SK-N-SH (cell line): ENCODE results near the gene BNC2. TPM values are rescaled to one million over a fixed set of nuclear protein-coding genes. Genes with fewer than 3 reads are reported as not detected.

Source experiments
- CTCF ChIA-PET: fragments of 300-600, 350-600 bp; formaldehyde crosslinking; extraction: SDS; loops from one replicate; lab custom pipeline; 2021; lab: Yijun Ruan, JAX
- POLR2A ChIA-PET: fragments of 350-600 bp; sonication (Branson Sonifier 250); formaldehyde crosslinking; extraction: SDS; loops from one replicate; lab custom pipeline; 2020; ENCODE audit warnings: antibody characterized with exemption, inconsistent platforms; lab: Yijun Ruan, JAX
- DNase-seq: peaks from one replicate; pipeline ENCODE4 v3.0.0; 2012
- H2AFZ ChIP-seq: fragments of 200-600 bp; sonication (generic); 2 replicates; pipeline ENCODE4 v1.8.1; 2016; ENCODE audit warnings: antibody characterized with exemption, mild to moderate bottlenecking, low read depth
- H3F3A ChIP-seq: fragments of 200-600 bp; sonication (generic); replicated peaks from 2 replicates; pipeline ENCODE3; 2016; ENCODE audit warnings: antibody characterized with exemption, mild to moderate bottlenecking; ENCODE audit not compliant: insufficient read depth
- H3K27ac ChIP-seq, 2 experiments: fragments of 200-500 bp in 1 of 2; fragments of 200-600 bp in 1 of 2; sonication (Bioruptor generic) in 1 of 2; sonication (generic), shearing (Covaris generic) in 1 of 2; 2 replicates each; pipeline versions ENCODE4 v1.5.1 to v1.6.1; 2014 to 2016; ENCODE audit warnings: low read depth in 2 of 2, inconsistent platforms in 1 of 2, low read length in 1 of 2, mild to moderate bottlenecking in 1 of 2, mixed read lengths in 1 of 2
- H3K27me3 ChIP-seq: fragments of 200-600 bp; sonication (generic), shearing (Covaris generic); 2 replicates; pipeline ENCODE4 v1.6.1; 2016; ENCODE audit warnings: mixed run types; ENCODE audit not compliant: insufficient read depth
- H3K36me3 ChIP-seq, 2 experiments: fragments of 200-500 bp in 1 of 2; fragments of 200-600 bp in 1 of 2; sonication (Bioruptor generic) in 1 of 2; sonication (generic) in 1 of 2; replicated peaks in 1 of 2; 2 replicates each; pipeline versions ENCODE3 to v1.5.1; 2014 to 2016; ENCODE audit warnings: low read length in 1 of 2, mild to moderate bottlenecking in 1 of 2; ENCODE audit not compliant: insufficient read depth in 2 of 2, control insufficient read depth in 1 of 2
- H3K4me1 ChIP-seq, 2 experiments: fragments of 200-500 bp in 1 of 2; fragments of 200-600 bp in 1 of 2; sonication (Bioruptor generic) in 1 of 2; sonication (generic), shearing (Covaris generic) in 1 of 2; 2 replicates each; pipeline versions ENCODE4 v1.5.1 to v1.6.1; 2014 to 2016; ENCODE audit warnings: low read depth in 1 of 2, low read length in 1 of 2, mixed run types in 1 of 2; ENCODE audit not compliant: insufficient read depth in 2 of 2, control insufficient read depth in 1 of 2
- H3K4me2 ChIP-seq: fragments of 200-600 bp; sonication (generic), shearing (Covaris generic); 2 replicates; pipeline ENCODE4 v1.6.1; 2017; ENCODE audit warnings: mixed run types
- H3K4me3 ChIP-seq, 2 experiments: fragments of 200-500 bp in 1 of 2; fragments of 200-600 bp in 1 of 2; sonication (Bioruptor generic) in 1 of 2; sonication (generic), shearing (Covaris generic) in 1 of 2; 2 replicates each; pipeline versions ENCODE4 v1.5.1 to v1.8.1; 2014 to 2016; ENCODE audit warnings: low read depth in 2 of 2, inconsistent platforms in 1 of 2, low read length in 1 of 2, mild to moderate bottlenecking in 1 of 2, mixed read lengths in 1 of 2, moderate library complexity in 1 of 2
- H3K79me2 ChIP-seq: fragments of 200-600 bp; sonication (generic); 2 replicates; pipeline ENCODE4 v1.8.1; 2017; ENCODE audit warnings: mild to moderate bottlenecking; ENCODE audit not compliant: insufficient read depth
- H3K9ac ChIP-seq: fragments of 200-600 bp; sonication (generic); 2 replicates; pipeline ENCODE4 v1.6.1; 2017; ENCODE audit warnings: mixed run types
- H3K9me2 ChIP-seq: fragments of 200-600 bp; sonication (generic); 2 replicates; pipeline ENCODE4 v1.6.1; 2017; ENCODE audit warnings: mixed run types
- H3K9me3 ChIP-seq: fragments of 200-600 bp; sonication (generic); 2 replicates; pipeline ENCODE4 v1.6.1; 2017; ENCODE audit warnings: mixed run types, mild to moderate bottlenecking, moderate library complexity
- H4K20me1 ChIP-seq: fragments of 200-600 bp; sonication (generic); 2 replicates; pipeline ENCODE4 v1.6.1; 2017; ENCODE audit warnings: mild to moderate bottlenecking, mixed run types; ENCODE audit not compliant: insufficient read depth
- FOSL2 ChIP-seq: IDR thresholded peaks from 2 replicates; pipeline ENCODE4 v1.4.0; 2012; ENCODE audit warnings: low read depth, mild to moderate bottlenecking, moderate library complexity, borderline replicate concordance
- GABPA ChIP-seq: IDR thresholded peaks from 2 replicates; pipeline ENCODE4 v1.4.0; 2012; ENCODE audit warnings: low read depth, mild to moderate bottlenecking
- JUND ChIP-seq: IDR thresholded peaks from 2 replicates; pipeline ENCODE4 v1.4.0; 2012
- MEF2A ChIP-seq: IDR thresholded peaks from 2 replicates; pipeline ENCODE4 v1.4.0; 2012; ENCODE audit warnings: low read depth, borderline replicate concordance
- NRF1 ChIP-seq: IDR thresholded peaks from 2 replicates; pipeline ENCODE4 v1.6.1; 2012; ENCODE audit warnings: low read depth, mild to moderate bottlenecking, low read length
- RFX5 ChIP-seq: IDR thresholded peaks from 2 replicates; pipeline ENCODE4 v1.6.1; 2012; ENCODE audit warnings: mild to moderate bottlenecking, improper control_type of control experiment, low read length
- RXRA ChIP-seq: IDR thresholded peaks from 2 replicates; pipeline ENCODE4 v1.4.0; 2012; ENCODE audit warnings: low read depth, mild to moderate bottlenecking, borderline replicate concordance
- TAF1 ChIP-seq: IDR thresholded peaks from 2 replicates; pipeline ENCODE4 v1.6.1; 2012; ENCODE audit warnings: low read depth, mild to moderate bottlenecking, low read length, moderate library complexity, borderline replicate concordance
- TCF12 ChIP-seq: IDR thresholded peaks from 2 replicates; pipeline ENCODE4 v1.4.0; 2012
- YY1 ChIP-seq: IDR thresholded peaks from 2 replicates; pipeline ENCODE4 v1.4.0; 2012; ENCODE audit warnings: low read depth, mild to moderate bottlenecking
- WGBS: methylation state at CpG from one replicate; pipeline ENCODE4 v1.1.6; 2017; ENCODE audit warnings: low lambda C conversion rate; 5-methylcytosine and 5-hydroxymethylcytosine counted together
- polyA plus RNA-seq, 3 experiments: library from polyadenylated mRNA; depleted of rRNA; stranded (reverse); fragments of >200 nt; gene quantifications; 2 replicates each; pipeline ENCODE4 v1.2.3, GENCODE V29; 2012
- TF ChIP-seq, protein P1 (sequence below): IDR thresholded peaks from 2 replicates; pipeline ENCODE4; 2012
- TF ChIP-seq, protein P2 (sequence below): fragments of 150-350 bp; IDR thresholded peaks from 2 replicates; pipeline ENCODE4 v1.6.1; 2017; ENCODE audit warnings: antibody characterized with exemption, low read length, low read depth, borderline replicate concordance
- TF ChIP-seq, protein P3 (sequence below): IDR thresholded peaks from 2 replicates; pipeline ENCODE4 v1.6.1; 2012; ENCODE audit warnings: mild to moderate bottlenecking, low read depth, low read length, moderate library complexity
- TF ChIP-seq, protein P4 (sequence below): IDR thresholded peaks from 2 replicates; pipeline ENCODE4 v1.4.0; 2012; ENCODE audit warnings: low read depth

BNC2 gene
- polyA plus RNA-seq, 1 of the 3 experiments (the other 2 are of a cell fraction): 8.8 TPM

DNA sequence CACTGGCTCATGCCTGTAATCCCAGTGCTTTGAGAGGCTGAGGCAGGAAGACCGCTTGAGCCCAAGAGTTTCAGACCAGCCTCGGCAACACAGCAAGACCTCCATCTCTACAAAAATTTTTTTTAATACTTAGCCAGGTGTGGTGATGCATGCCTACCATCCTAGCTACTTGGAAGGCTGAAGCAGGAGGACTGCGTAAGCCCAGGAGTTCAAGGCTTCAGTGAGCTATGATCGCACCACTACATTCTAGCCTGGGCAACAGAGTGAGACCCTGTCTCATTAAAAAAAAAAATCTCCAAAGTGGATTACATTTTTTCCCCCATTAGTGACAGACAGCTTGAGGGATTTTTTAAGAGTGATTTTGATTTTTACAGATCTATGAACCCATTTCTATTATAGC is 230.8 kb downstream of the BNC2 start:
- TF ChIP-seq, protein P1, sequence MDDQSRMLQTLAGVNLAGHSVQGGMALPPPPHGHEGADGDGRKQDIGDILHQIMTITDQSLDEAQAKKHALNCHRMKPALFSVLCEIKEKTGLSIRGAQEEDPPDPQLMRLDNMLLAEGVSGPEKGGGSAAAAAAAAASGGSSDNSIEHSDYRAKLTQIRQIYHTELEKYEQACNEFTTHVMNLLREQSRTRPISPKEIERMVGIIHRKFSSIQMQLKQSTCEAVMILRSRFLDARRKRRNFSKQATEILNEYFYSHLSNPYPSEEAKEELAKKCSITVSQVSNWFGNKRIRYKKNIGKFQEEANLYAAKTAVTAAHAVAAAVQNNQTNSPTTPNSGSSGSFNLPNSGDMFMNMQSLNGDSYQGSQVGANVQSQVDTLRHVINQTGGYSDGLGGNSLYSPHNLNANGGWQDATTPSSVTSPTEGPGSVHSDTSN: no peak
- TF ChIP-seq TAF1 (no peak), MEF2A (no peak), YY1 (no peak)
- no peak overlapping the region for H2AFZ ChIP-seq
- H3K4me2 ChIP-seq: no peak overlapping the region
- no peaks in the 10 kb centered on the region for H3K9me2 ChIP-seq
- H3K9me3 ChIP-seq: no peaks in the 10 kb centered on the region
- POLR2A ChIA-PET: no interaction called here
- H3K79me2 ChIP-seq: peaks cover 51% of the 10 kb centered on the region; the same call in 1 of the 2 replicates
- H3K27ac ChIP-seq: no peak overlapping the region
- peaks cover 0 to 8% of the 10 kb centered on the region in 2 experiments for H3K36me3 ChIP-seq
- H3K9ac ChIP-seq: no peak overlapping the region
- H3K4me3 ChIP-seq: no peak overlapping the region
- H3F3A ChIP-seq: peaks cover 9% of the 10 kb centered on the region
- CTCF ChIA-PET: interaction anchor here (0.6 kb wide), 1 partner anchor 38 kb away, joined by 3 read pairs; no protein-coding TSS in a partner anchor
- no peak for DNase-seq
- 99% methylated on average over 4 of the region's 4 CpGs for WGBS
- no peaks in the 10 kb centered on the region for H4K20me1 ChIP-seq
- no peaks in the 10 kb centered on the region for H3K27me3 ChIP-seq
- peaks cover 0 to 3% of the 10 kb centered on the region in 2 experiments; a peak in 2 of 4 replicates for H3K4me1 ChIP-seq

DNA sequence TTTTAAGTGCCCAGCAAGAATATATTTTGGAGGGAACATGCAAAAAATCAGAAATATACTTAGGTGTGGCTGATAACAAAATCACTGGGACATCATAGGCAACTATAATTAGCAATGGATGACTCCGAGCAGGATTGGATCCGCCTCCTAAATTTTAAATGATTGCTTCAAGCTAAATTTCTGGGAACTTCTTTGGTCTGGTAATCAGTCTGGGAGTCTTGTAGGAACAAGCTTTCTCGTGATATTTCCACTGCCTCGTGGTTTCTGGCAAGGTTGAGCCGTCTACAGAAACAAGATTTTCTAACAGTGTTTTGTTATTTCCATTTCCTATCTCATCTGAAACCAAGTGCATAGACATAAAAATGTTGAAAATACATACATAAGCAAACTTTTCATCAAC is 232.6 kb downstream of the BNC2 start:
- Histone ChIP-seq H4K20me1 (no peaks in the 10 kb centered on the region), H3K27me3 (no peaks in the 10 kb centered on the region), H3K9me2 (no peaks in the 10 kb centered on the region), H3F3A (peaks cover 13% of the 10 kb centered on the region), H3K79me2 (peaks cover 44% of the 10 kb centered on the region), H3K9ac (no peak overlapping the region), H2AFZ (no peak overlapping the region), H3K36me3 (peaks cover 0 to 8% of the 10 kb centered on the region in 2 experiments), H3K4me2 (no peak overlapping the region), H3K4me1 (peaks cover 0 to 2% of the 10 kb centered on the region in 2 experiments; a peak in 2 of 4 replicates), H3K27ac (no peak overlapping the region), H3K9me3 (no peaks in the 10 kb centered on the region), H3K4me3 (no peak overlapping the region)
- POLR2A ChIA-PET: no interaction called here
- WGBS: 94% methylated on average over 5 of the region's 5 CpGs
- CTCF ChIA-PET: no interaction called here
- TF ChIP-seq GABPA (no peak), RFX5 (no peak), MEF2A (no peak), NRF1 (no peak), JUND (no peak), FOSL2 (no peak), TCF12 (no peak), RXRA (no peak)
- TF ChIP-seq, protein P2, sequence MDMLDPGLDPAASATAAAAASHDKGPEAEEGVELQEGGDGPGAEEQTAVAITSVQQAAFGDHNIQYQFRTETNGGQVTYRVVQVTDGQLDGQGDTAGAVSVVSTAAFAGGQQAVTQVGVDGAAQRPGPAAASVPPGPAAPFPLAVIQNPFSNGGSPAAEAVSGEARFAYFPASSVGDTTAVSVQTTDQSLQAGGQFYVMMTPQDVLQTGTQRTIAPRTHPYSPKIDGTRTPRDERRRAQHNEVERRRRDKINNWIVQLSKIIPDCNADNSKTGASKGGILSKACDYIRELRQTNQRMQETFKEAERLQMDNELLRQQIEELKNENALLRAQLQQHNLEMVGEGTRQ: no peak
- TF ChIP-seq, protein P3, sequence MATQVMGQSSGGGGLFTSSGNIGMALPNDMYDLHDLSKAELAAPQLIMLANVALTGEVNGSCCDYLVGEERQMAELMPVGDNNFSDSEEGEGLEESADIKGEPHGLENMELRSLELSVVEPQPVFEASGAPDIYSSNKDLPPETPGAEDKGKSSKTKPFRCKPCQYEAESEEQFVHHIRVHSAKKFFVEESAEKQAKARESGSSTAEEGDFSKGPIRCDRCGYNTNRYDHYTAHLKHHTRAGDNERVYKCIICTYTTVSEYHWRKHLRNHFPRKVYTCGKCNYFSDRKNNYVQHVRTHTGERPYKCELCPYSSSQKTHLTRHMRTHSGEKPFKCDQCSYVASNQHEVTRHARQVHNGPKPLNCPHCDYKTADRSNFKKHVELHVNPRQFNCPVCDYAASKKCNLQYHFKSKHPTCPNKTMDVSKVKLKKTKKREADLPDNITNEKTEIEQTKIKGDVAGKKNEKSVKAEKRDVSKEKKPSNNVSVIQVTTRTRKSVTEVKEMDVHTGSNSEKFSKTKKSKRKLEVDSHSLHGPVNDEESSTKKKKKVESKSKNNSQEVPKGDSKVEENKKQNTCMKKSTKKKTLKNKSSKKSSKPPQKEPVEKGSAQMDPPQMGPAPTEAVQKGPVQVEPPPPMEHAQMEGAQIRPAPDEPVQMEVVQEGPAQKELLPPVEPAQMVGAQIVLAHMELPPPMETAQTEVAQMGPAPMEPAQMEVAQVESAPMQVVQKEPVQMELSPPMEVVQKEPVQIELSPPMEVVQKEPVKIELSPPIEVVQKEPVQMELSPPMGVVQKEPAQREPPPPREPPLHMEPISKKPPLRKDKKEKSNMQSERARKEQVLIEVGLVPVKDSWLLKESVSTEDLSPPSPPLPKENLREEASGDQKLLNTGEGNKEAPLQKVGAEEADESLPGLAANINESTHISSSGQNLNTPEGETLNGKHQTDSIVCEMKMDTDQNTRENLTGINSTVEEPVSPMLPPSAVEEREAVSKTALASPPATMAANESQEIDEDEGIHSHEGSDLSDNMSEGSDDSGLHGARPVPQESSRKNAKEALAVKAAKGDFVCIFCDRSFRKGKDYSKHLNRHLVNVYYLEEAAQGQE: no peak
- TF ChIP-seq, protein P4, sequence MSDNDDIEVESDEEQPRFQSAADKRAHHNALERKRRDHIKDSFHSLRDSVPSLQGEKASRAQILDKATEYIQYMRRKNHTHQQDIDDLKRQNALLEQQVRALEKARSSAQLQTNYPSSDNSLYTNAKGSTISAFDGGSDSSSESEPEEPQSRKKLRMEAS: no peak
- DNase-seq: no peak
